NCI-H82 (cell line): ENCODE measurements around the gene ELL2.

Source experiments
- DNase-seq: peaks from one replicate; lab custom pipeline; 2025; lab: John Stamatoyannopoulos, UW

Gene ELL2

GRCh38 chr5:95961617-95962474 lies at the start of gene ELL2:
TSS of gene ELL2 (minus strand) at chr5:95961851. CDS start at chr5:95961721, 130 bp downstream.
- DNase-seq = peak; percentile 72

DNA sequence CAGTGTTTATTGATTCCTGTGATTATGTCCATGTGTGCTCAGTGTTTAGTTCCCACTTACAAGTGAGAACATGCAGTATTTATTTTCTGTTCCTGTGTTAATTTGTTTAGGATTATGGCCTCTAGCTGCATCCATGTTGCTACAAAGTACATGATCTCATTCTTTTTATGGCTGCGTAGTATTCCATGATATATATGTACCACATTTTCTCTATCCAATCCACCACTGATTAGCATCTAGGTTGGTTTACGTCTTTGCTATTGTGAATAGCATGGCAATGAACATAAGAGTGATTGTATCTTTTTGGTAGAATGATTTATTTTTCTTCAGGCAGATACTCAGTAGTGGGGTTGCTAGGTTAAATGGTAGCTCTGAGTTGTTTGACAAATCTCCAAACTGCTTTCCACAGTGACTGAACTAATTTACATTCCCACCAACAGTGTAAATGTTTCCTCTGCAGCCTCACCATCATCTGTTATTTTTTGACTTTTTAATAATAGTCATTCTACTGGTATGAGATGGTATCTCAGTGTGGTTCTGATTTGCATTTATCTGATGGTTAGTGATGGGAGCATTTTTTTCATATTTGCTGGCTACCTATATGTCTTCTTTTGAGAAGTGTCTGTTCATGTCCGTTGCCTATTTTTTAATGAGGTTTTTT lies 47.5 kb upstream of the ELL2 start:
- no peak for DNase-seq

- no peak for DNase-seq
Observed at GRCh38 chr5:96008487-96008886, 46.8 kb upstream of the ELL2 start.

DNA sequence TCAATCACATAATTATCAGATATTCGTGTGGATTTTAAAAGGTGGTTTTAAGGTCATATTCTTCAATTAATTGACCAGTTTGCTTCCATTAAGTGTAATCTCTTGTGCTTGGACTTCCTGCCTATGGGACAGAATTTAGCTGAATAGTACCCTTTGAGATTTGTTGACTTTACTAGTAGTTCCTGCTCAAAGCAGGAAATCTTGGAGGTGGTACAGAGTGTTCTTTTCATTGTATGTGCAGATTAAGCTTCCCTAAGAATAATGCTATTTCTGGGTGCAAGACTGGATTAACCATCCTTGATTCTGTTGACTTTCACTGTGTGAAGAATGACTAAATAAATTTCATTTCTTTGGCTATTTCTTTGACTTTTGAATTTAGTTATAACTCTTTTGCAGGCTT lies 45.4 kb upstream of the ELL2 start:
- no peak for DNase-seq

DNA sequence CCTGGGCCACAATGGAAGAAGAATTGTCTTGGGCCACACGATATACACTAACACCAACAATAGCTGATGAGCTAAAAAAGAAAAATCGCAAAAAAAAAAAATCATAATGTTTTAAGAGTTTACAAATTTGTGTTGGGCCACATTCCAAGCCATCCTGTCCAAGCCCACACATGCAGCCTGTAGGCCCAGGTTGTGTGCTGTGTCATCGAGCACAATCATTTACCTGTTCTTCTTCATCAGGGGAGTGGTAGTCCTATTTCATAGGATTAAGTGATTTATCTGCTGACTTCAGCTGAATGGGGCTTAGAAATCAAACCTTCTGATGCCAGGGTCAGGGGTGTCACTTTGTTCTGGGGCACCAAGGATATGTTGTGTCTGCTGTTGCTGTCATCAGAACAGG lies 44.6 kb upstream of the ELL2 start:
- DNase-seq = no peak

- no peak for DNase-seq
Observed at GRCh38 chr5:96004754-96005153, 43.1 kb upstream of the ELL2 start.

DNA sequence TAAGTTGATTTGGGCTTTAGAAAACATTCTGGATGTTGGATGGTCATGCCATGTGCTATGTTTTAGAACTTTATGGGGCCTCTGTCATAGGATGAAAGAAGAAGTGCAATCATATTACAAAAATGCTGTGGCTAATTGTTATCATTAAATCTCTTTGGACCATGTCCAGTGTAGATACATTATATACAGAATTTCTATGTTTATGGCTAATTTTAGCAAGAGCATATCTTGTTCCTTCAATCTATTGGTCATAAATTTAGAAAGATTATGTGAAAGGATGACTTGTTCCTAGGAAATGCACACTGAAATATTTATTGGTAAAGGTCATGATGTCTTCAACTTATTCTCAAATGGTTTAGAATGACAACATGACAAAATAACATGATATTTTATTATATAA lies 42.4 kb upstream of the ELL2 start:
- DNase-seq = no peak

DNA sequence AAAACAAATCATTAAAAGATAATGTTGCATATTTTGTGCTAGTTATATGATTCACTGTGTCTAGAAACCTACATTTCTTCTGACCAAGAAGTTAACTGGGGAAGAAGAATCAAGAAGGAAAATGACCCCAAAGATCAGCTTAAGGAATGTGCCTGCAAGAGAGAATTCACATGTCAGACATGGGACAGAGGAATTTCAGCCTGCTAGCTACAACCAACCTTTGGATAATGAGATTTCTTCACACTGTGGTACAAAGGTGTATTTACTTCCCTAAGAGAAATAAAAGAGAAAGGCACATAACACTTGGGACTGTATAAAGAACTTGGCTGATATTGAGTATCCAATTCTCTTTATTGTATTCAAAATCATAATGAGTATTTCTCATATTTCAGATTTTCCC lies 39.6 kb upstream of the ELL2 start:
- DNase-seq = no peak

- DNase-seq = no peak
Observed at GRCh38 chr5:96000308-96000707, 38.7 kb upstream of the ELL2 start.

DNA sequence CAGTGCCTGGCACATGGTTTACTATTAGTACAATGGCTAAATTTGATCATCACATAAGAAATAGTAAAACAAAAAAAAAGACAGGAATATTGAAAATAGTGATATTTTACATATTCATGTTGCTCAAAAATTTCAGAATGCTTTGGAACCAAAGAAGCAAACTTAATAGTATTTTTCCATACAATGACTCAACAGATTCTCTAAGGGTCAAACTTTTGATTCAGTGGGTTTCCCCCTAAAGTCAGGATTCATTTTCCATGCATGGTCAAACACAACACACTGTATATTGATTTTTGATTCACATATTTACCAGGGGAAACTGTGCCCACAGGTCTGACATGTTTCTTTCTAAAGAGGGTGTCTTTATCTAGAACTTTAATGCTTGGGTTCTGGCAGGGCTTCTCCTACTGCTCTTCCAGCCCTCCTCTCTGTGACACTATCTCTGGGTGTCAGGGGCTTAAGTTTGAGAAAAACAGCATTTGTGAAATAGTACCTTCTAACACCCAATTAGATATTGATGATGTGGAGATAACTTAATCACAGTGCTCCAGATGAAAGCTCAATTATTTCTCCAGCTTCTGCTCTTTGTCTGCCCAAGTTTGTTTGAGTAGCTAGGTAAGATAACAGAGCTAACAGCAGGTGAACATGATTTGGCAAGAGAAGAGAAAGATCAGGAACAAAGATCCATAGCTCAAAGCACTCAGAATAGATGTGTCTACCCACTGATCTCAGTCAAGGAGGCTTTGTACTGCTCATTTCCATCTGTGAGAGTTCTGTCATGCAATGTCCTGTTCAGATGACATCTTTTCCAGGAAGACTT lies 35.5 kb upstream of the ELL2 start:
- no peak for DNase-seq

DNA sequence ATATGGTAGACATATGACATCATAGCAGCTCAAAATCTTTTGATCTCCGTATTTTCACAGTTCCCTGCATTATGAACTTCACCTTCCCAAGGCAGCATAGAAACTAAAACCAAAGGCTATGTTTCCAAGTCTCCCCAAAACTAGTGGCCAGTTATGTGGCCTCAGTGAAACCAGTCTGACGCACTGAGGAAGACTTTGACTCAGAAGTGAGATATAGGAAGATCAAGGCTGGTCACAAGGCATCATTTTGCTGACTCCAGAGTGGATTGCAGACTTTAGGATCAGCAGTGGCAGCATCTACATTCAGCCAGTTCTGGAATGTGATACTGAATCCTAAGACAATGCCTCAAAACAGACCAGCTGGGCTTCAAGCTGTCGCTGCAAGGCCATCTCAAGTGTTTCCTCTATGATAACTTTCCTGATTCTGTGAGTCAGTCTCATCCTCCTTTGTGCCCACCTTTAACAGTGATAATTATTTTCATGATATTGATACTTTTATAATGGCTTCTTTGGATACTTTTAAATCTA lies 34.4 kb upstream of the ELL2 start:
- DNase-seq = peak; percentile 0

DNA sequence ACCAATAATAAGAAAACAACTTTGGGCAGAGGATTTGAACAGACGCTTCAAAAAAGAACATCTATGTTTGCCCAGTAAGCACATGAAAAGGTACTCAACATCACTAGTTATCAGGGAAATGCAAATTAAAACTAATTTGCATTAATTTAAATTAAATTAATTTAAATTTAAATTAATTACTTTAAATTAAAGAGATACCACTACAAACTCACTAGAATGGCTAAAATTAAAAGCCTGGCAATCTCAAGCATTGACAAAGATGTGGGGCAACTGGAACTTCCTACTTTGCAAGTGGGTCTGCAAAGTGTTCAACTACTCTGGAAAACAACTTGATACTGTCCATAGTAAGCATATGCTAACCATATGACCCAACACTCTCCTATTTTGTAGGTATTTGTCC lies 32.1 kb upstream of the ELL2 start:
- no peak for DNase-seq

- no peak for DNase-seq
Observed at GRCh38 chr5:95993266-95993665, 31.6 kb upstream of the ELL2 start.

GRCh38 chr5:95989283-95990048 lies 27.8 kb upstream of the ELL2 start:
- no peak for DNase-seq

GRCh38 chr5:95988877-95989276 lies 27.2 kb upstream of the ELL2 start:
- no peak for DNase-seq

- DNase-seq = no peak
Observed at GRCh38 chr5:95988094-95988493, 26.4 kb upstream of the ELL2 start.

- no peak for DNase-seq
Observed at GRCh38 chr5:95986937-95987520, 25.4 kb upstream of the ELL2 start.

GRCh38 chr5:95986001-95986400 lies 24.4 kb upstream of the ELL2 start:
- DNase-seq = no peak

DNA sequence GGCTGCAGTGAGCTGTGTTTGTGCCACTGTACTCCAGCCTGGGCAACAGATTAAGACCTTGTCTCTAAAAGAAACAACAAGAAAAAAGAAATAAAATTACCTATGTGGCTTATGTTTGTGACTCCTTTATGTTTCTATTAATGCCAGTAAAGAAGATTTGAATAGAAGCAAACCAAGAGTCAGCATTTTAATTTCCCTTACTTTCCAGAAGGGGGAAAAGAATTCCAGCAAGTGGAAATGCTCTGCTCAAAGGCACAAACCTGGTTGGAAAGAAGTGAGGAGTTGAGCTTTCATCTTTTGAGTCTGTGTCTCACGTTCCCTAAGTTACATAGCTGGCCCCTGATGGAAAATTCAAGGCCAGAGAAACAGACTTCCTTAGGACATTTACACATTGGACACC lies 23.6 kb upstream of the ELL2 start:
- DNase-seq = no peak

DNA sequence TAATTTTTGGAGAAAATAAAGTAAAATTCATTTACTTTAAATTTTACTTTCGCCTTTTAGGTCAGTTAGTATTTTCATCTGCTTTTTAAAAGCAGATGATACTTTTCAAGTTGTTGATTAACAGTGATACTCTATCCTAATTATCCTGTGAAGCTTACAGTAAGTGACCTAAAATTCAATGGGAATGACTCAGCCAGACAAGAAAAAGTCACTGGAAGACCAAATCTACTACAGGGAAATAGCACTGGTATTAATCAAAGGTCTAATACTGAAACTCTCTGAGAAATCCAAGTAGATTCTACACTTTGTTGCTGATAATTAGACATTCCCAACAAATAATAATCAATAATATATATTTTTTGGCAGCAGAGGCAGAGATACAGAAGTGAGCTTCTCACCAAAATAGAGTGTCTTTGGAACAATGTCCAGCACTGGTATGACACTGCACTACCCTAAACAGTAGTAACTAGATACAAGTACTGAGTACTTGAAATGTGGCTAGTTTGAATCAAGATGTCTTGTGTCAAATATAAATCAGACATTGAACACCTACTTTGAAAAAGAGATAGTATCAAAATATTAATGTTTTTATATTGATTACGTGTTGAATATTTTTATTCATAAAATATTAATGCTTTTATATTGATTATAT lies 22.8 kb upstream of the ELL2 start:
- DNase-seq = no peak

DNA sequence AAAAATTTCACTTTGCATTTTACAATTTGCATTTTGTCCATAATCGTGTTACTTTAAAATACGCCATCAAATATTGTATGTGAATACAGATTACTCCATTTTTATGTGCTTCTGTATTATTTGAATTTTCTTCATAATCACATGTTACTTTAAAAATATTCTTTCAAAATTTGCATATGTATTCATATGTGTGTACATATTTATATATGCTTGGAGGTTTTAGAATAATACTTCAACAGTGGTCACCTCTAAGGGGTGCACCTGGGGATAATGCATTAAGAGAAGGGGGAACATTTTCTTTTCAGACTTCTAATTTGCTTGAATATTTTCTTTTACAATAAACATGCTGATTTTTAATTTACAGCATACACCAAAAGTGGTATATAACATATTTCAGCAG lies 21.9 kb upstream of the ELL2 start:
- DNase-seq = no peak
